HK-2 (cell line): ENCODE data around the gene SCD5.

Source experiments
- DNase-seq: peaks from one replicate; pipeline ENCODE4 v3.0.0-alpha.2; 2018; ENCODE audit not compliant: unreplicated experiment

The SCD5 gene

GRCh38 chr4:82691431-82691830 lies 107.2 kb downstream of the SCD5 start:
- no peak for DNase-seq

DNA sequence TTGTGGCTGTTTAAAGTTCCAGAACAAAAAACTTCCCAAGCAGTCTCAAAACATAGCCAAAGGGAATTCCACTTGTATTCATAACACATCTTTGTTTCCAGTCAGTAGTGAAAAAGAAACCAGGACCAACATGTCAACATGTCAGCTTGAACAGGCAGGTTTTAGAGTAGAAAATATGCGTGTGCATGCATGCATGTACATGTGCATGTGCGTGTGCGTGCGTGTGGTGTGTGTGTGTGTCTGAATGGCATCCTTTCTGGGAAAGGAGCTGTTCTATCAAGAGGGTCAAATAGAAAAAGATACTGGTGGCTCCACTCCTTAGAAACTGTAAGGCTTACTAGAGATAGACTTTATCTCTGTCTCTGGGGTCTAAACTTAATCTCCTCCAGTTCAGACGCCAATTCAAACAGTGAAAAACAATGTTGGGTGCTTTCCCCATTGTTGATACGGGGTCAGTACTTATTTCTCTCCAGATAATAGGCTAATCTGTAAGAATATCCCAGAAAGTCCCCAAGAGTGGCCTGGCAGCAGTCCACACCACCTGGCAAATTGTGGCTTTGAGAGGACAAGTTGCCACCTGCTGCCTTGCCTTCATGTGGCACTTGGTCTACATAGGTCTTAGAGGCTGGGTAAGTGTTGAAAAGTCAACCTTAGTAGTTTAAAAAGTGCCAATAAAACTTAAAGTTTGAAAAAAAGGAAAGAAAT lies 110.4 kb downstream of the SCD5 start:
- DNase-seq: no peak

- DNase-seq: no peak
Measured at GRCh38 chr4:82687531-82687930, 111.1 kb downstream of the SCD5 start.

- DNase-seq: no peak
Measured at GRCh38 chr4:82681754-82682153, 116.8 kb downstream of the SCD5 start.

GRCh38 chr4:82680834-82681233 lies 117.8 kb downstream of the SCD5 start:
- no peak for DNase-seq

DNA sequence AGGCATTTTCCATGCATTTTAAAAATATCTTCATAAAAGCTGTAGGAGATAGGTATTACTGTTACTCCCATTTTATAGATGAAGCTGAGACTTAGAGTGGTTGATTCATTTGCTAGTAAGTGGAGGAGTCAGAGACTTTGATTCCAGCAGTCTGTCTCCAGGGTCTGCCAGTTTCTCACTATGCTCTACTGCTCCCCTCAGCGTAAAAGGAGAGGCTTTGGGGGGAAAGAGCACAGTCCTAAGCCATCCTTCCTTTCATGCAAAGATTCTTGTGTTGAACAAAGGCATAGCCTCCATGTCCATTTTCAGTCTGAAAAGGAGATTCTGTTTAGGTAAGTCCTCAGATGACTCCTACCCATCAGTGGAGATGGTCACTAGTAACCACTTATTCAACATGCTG lies 119.1 kb downstream of the SCD5 start:
- DNase-seq: no peak

GRCh38 chr4:82678051-82678450 lies 120.5 kb downstream of the SCD5 start:
- DNase-seq: no peak

DNA sequence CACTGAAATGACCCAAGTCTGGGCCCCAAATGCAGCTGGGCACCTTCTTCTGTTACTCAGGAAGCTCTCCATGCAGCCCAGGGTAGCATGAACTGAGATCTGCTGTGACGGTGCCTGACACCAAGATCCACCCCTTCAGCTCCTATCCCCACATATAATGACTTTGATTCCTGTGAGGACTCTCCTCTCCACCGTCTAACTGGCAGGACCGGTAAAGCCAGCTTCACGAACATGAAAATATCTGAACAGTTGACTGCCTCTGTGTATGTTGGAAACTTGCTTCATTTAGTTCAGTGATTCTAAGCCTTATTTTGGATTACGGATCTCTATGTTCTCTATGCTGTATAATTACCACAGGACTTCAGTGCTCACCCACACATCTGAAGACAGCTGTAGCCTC lies 121.3 kb downstream of the SCD5 start:
- no peak for DNase-seq

GRCh38 chr4:82667761-82668480 lies 130.7 kb downstream of the SCD5 start:
- DNase-seq: no peak

DNA sequence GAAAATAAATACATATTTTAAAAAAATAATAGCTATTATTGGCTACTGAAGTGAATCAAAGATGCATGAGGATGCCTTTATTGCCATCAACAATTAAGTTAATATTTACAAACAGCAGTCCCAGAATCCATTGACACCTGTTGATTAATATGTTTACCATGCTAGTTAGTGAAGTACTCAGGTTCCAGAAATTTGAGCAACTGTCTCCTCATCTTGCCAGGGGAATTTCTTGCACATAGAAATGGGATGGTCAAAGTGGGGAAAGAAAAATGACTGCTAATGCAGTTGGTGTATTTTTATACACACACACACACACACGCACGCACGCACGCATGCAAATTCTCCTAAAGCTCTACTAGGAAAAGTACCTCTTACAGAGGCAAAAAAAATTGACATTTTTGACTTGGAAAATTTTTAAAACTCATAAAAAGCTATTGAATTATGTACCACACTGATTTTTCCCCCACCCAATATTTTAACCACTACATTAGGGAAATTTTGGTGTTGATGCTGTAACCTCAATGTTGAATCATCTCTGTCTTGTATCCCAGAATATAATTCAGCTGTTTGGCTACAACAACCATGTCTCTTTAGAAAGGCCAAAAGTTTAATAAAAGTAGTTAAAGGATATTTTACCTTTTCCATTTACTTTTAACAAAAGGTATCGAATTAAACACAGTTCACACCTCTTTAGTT lies 131.5 kb downstream of the SCD5 start:
- no peak for DNase-seq

- DNase-seq: no peak
Measured at GRCh38 chr4:82661181-82661992, 137.2 kb downstream of the SCD5 start.

GRCh38 chr4:82652062-82652461 lies 146.5 kb downstream of the SCD5 start:
- no peak for DNase-seq

GRCh38 chr4:82650868-82651267 lies 147.7 kb downstream of the SCD5 start:
- no peak for DNase-seq

- no peak for DNase-seq
Measured at GRCh38 chr4:82648356-82648755, 150.2 kb downstream of the SCD5 start.

- no peak for DNase-seq
Measured at GRCh38 chr4:82645936-82646565, 152.5 kb downstream of the SCD5 start.

- no peak for DNase-seq
Measured at GRCh38 chr4:82644734-82645126, 153.9 kb downstream of the SCD5 start.

GRCh38 chr4:82643994-82644733 lies 154.4 kb downstream of the SCD5 start:
- peak; percentile 41 for DNase-seq

DNA sequence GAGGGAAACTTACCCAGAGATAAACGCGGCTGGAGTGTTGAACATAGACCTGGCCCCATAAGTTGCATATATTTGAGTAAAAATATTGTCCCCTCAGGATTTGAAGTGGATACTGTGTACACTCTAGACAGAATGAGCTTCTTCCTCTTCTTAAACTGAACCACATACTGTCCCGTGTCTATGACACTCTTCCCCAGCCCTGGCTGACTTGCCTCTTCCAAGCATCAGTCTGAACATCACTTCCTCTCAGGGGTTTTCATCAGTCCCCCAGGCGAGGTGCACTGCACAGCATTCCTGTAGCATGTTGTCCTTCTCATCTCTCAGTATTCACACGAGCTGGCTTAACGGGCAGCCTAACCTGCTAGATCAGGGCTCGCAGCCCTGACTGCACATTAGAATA lies 156.3 kb downstream of the SCD5 start:
- no peak for DNase-seq

DNA sequence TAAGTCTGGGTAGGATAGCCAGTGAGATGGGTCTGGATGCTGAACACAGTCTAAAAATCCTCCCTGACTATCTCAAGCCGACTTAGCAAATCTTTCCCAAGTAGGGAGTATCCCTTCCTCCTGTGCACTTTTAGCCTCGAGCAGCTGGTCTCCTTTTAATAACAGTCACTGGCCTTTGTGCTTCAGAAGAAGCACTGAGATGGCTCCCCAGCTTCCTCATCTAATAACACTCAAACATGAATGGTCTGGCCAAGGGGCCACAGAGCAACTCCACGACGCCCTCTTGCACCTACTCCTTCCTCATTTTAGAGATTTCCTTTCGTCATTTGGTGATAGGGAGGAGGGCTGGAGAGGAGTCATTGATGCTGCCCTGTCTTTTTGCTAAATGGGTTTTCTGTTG lies 158.1 kb downstream of the SCD5 start:
- DNase-seq: no peak

DNA sequence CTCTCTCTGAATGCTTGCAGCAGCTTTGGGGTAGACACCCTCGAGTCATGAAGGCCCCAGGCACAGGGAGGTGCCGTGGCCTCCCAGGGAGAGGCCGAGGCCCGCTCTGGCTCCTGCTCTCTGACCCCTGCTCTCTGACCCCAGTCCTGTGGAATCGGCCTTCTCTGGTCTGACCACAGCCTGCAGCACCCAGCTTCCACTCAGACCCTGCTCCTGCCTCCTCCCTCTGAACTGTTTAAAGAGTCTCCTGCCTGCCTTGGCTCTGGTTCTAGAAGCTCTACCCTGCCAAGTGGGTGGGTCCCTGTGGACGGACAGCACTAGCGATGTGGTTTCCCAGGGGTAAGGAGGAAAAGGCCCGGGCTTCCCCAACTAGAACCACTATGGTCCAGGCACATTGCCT lies 158.6 kb downstream of the SCD5 start:
- no peak for DNase-seq

DNA sequence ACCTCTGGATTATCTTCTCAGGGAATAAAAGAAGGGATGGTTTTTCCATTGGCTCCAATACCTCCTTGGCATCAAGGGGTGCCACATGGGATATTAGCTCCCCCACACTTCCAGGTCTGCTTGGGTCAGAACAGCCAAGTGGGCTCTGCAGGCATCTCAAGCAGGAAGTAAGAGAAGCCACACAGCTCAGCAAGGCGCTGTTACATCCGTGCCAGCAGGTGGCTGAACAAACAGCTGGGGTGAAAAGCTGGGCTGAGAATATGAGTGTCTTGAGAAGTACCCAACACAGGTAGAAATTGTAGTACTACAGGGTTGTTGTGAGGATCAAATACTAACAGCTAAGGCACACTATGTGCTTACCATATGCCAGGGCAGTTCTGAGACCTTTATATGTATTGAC lies 160.1 kb downstream of the SCD5 start:
- no peak for DNase-seq
